HepG2 (cell line): ENCODE data around the gene PLEKHA3. TPM values are rescaled to one million over a fixed set of nuclear protein-coding genes. Genes with fewer than 3 reads are reported as not detected.

Experiments used
- FOSL2 ChIP-seq: sonication (generic); formaldehyde crosslinking; IDR thresholded peaks from 2 replicates; pipeline ENCODE4 v1.4.0; 2020; ENCODE audit warnings: missing genetic modification reagents
- FOXA3 ChIP-seq: IDR thresholded peaks from 2 replicates; pipeline ENCODE4 v1.6.1; 2016; ENCODE audit warnings: missing genetic modification reagents, missing compliant biosample characterization
- HCFC1 ChIP-seq: fragments of 150-350 bp; IDR thresholded peaks from 2 replicates; pipeline ENCODE4 v1.6.1; 2014; ENCODE audit warnings: low read depth, low read length
- HDAC6 ChIP-seq: fragments of 200-600 bp; sonication (generic); IDR thresholded peaks from 2 replicates; pipeline ENCODE4 v1.7.0; 2017; ENCODE audit warnings: mild to moderate bottlenecking, antibody characterized with exemption, low read length, low read depth
- KAT2B ChIP-seq: fragments of 150-350 bp; IDR thresholded peaks from 2 replicates; pipeline ENCODE4 v1.6.1; 2014; ENCODE audit warnings: low read depth, low read length, borderline replicate concordance
- MIXL1 ChIP-seq: IDR thresholded peaks from 2 replicates; pipeline ENCODE4 v1.6.1; 2016
- PRMT3 ChIP-seq: sonication (generic); formaldehyde crosslinking; IDR thresholded peaks from 2 replicates; pipeline ENCODE4 v1.8.1; 2022; ENCODE audit warnings: low read depth, mild to moderate bottlenecking, moderate library complexity, missing genetic modification reagents, borderline replicate concordance
- RXRB ChIP-seq: IDR thresholded peaks from 2 replicates; pipeline ENCODE4 v1.6.1; 2016; ENCODE audit warnings: borderline replicate concordance, missing genetic modification reagents, missing compliant biosample characterization
- SP140L ChIP-seq: sonication (generic); formaldehyde crosslinking; IDR thresholded peaks from 2 replicates; pipeline ENCODE4 v1.4.0; 2020; ENCODE audit warnings: missing genetic modification reagents, borderline replicate concordance
- XBP1 ChIP-seq: sonication (generic); formaldehyde crosslinking; IDR thresholded peaks from 2 replicates; pipeline ENCODE4 v1.5.0; 2020; ENCODE audit warnings: missing genetic modification reagents
- ZBTB37 ChIP-seq: sonication (generic); formaldehyde crosslinking; IDR thresholded peaks from 2 replicates; pipeline ENCODE4 v1.4.0; 2020; ENCODE audit warnings: mild to moderate bottlenecking, missing genetic modification reagents
- ZFP41 ChIP-seq: sonication (generic); formaldehyde crosslinking; IDR thresholded peaks from 2 replicates; pipeline ENCODE4 v1.4.0; 2020; ENCODE audit warnings: mild to moderate bottlenecking, missing genetic modification reagents, borderline replicate concordance
- ZNF235 ChIP-seq: sonication (generic); formaldehyde crosslinking; IDR thresholded peaks from 2 replicates; pipeline ENCODE4 v1.8.1; 2023; ENCODE audit warnings: mild to moderate bottlenecking, missing genetic modification reagents, borderline replicate concordance
- ZNF274 ChIP-seq: sonication (generic); formaldehyde crosslinking; IDR thresholded peaks from 2 replicates; pipeline ENCODE4 v1.5.1; 2020; ENCODE audit warnings: mild to moderate bottlenecking, missing genetic modification reagents
- ZNF556 ChIP-seq: sonication (generic); formaldehyde crosslinking; IDR thresholded peaks from 2 replicates; pipeline ENCODE4 v1.4.0; 2020; ENCODE audit warnings: mild to moderate bottlenecking, missing genetic modification reagents, borderline replicate concordance
- ZNF660 ChIP-seq: sonication (generic); formaldehyde crosslinking; IDR thresholded peaks from 2 replicates; pipeline ENCODE4 v1.5.1; 2020; ENCODE audit warnings: mild to moderate bottlenecking, low read depth, missing genetic modification reagents, borderline replicate concordance
- ZNF709 ChIP-seq: sonication (generic); formaldehyde crosslinking; IDR thresholded peaks from 2 replicates; pipeline ENCODE4 v1.5.0; 2020; ENCODE audit warnings: mild to moderate bottlenecking, missing genetic modification reagents
- ZSCAN30 ChIP-seq: sonication (generic); formaldehyde crosslinking; IDR thresholded peaks from 2 replicates; pipeline ENCODE4 v1.5.0; 2020; ENCODE audit warnings: mild to moderate bottlenecking, missing genetic modification reagents
- polyA plus RNA-seq, 8 experiments: library from polyadenylated mRNA; depleted of rRNA in 3 of 8; stranded (reverse) in 7 of 8; unstranded in 1 of 8; fragments of >200 nt; fragmentation: Illumina TruSeq in 4 of 8; extraction: Trizol in 4 of 8; gene quantifications; 2 replicates each; pipeline versions ENCODE4 v1.2.1 to v1.2.3, GENCODE V29; 2011 to 2016; ENCODE audit warnings: low read depth in 4 of 8, missing spikeins in 1 of 8, mixed read lengths in 1 of 8; ENCODE audit not compliant: insufficient read depth in 1 of 8
- total RNA-seq, 5 experiments: library from RNA; depleted of rRNA; stranded (reverse); fragments of >200 nt; fragmentation: Illumina TruSeq; extraction: Trizol; gene quantifications; 2 replicates each; pipeline ENCODE4 v1.2.3, GENCODE V29; 2016; ENCODE audit warnings: low read depth in 1 of 5
- TF ChIP-seq, protein P1 (sequence below): sonication (generic); formaldehyde crosslinking; IDR thresholded peaks from 2 replicates; pipeline ENCODE4 v1.4.0; 2020; ENCODE audit warnings: missing genetic modification reagents
- TF ChIP-seq, protein P2 (sequence below): sonication (generic); formaldehyde crosslinking; IDR thresholded peaks from 2 replicates; pipeline ENCODE4 v1.5.0; 2020; ENCODE audit warnings: mild to moderate bottlenecking, missing genetic modification reagents
- TF ChIP-seq, protein P3 (sequence below): sonication (generic); formaldehyde crosslinking; IDR thresholded peaks from 2 replicates; pipeline ENCODE4 v1.4.0; 2020; ENCODE audit warnings: missing genetic modification reagents, borderline replicate concordance

PLEKHA3 gene
- total and polyA plus RNA-seq, 2 of the 13 experiments (the other 11 are each of a cell fraction or from before 2014, with no cell fraction given) = 11.7 to 23.1 TPM

DNA sequence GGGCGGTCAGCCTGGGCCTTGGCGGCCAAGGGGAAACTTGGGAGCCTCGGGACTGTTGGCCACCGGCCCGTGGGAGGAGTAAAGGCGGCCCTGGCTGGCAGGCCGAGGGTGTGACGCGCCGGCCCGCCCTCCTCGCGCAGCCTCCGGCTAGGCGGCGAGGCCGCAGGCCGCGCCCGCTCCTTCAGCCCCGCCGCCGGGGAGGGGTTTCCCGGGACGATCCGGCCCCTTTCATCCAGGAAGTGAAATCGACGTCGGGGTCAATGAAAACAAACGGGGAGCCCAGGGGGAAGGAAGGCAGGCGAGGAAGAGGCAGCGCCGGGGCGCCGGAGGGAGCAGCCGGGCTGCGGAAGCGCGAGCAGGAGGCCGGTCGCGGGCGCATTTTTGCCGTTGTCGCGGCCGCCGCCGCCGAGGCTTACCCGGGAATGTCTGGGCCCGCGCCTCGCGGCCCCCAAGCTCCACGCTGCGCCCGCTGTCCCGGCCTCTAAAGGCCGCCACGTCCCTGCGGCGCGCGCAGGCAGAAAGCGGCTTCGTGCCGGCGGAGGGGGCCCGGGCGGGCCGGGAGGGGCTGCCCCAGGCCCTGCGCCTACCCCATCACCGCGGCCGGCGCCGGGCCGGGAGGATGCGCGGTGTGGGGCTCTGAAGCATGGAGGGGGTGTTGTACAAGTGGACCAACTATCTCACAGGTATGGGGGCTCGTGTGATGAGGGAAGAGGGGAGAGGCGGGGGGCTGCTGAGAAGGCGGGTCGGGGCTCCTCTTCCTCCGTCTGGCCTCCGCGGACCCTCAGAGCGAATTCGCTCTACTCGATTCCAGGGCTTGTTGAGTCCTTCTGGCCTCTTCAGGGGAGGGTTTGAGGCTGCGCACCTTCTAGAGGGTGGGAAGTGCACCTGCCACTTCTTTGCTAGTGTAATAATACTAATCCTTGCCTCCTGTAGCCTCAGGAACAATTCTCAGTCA, at the start of gene PLEKHA3 (continued):
- TF ChIP-seq FOXA3 (peak; percentile 61), KAT2B (no peak), ZNF556 (CRISPR knock-in tag) (no peak), ZNF660 (CRISPR knock-in tag) (no peak), FOSL2 (peak; percentile 37), PRMT3 (CRISPR knock-in tag) (no peak), ZNF709 (CRISPR knock-in tag) (peak; percentile 97), ZBTB37 (no peak), ZSCAN30 (CRISPR knock-in tag) (no peak), ZFP41 (CRISPR knock-in tag) (0 out of 2 replicates have a peak, but pooled peaks have one; percentile 26), HDAC6 (no peak), MIXL1 (CRISPR knock-in tag) (no peak), SP140L (CRISPR knock-in tag) (no peak), HCFC1 (0 out of 2 replicates have a peak, but pooled peaks have one; percentile 1), ZNF235 (peak; percentile 77; the same call in 1 of the 2 replicates), XBP1 (no peak), ZNF274 (CRISPR knock-in tag) (no peak), RXRB (CRISPR knock-in tag) (peak; percentile 47; the same call in 1 of the 2 replicates)
- TF ChIP-seq, protein P1, sequence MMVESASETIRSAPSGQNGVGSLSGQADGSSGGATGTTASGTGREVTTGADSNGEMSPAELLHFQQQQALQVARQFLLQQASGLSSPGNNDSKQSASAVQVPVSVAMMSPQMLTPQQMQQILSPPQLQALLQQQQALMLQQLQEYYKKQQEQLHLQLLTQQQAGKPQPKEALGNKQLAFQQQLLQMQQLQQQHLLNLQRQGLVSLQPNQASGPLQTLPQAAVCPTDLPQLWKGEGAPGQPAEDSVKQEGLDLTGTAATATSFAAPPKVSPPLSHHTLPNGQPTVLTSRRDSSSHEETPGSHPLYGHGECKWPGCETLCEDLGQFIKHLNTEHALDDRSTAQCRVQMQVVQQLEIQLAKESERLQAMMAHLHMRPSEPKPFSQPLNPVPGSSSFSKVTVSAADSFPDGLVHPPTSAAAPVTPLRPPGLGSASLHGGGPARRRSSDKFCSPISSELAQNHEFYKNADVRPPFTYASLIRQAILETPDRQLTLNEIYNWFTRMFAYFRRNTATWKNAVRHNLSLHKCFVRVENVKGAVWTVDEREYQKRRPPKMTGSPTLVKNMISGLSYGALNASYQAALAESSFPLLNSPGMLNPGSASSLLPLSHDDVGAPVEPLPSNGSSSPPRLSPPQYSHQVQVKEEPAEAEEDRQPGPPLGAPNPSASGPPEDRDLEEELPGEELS = peak; percentile 28; the same call in 1 of the 2 replicates
- TF ChIP-seq, protein P2, sequence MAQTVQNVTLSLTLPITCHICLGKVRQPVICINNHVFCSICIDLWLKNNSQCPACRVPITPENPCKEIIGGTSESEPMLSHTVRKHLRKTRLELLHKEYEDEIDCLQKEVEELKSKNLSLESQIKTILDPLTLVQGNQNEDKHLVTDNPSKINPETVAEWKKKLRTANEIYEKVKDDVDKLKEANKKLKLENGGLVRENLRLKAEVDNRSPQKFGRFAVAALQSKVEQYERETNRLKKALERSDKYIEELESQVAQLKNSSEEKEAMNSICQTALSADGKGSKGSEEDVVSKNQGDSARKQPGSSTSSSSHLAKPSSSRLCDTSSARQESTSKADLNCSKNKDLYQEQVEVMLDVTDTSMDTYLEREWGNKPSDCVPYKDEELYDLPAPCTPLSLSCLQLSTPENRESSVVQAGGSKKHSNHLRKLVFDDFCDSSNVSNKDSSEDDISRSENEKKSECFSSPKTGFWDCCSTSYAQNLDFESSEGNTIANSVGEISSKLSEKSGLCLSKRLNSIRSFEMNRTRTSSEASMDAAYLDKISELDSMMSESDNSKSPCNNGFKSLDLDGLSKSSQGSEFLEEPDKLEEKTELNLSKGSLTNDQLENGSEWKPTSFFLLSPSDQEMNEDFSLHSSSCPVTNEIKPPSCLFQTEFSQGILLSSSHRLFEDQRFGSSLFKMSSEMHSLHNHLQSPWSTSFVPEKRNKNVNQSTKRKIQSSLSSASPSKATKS (CRISPR knock-in tag) = no peak
- TF ChIP-seq, protein P3, sequence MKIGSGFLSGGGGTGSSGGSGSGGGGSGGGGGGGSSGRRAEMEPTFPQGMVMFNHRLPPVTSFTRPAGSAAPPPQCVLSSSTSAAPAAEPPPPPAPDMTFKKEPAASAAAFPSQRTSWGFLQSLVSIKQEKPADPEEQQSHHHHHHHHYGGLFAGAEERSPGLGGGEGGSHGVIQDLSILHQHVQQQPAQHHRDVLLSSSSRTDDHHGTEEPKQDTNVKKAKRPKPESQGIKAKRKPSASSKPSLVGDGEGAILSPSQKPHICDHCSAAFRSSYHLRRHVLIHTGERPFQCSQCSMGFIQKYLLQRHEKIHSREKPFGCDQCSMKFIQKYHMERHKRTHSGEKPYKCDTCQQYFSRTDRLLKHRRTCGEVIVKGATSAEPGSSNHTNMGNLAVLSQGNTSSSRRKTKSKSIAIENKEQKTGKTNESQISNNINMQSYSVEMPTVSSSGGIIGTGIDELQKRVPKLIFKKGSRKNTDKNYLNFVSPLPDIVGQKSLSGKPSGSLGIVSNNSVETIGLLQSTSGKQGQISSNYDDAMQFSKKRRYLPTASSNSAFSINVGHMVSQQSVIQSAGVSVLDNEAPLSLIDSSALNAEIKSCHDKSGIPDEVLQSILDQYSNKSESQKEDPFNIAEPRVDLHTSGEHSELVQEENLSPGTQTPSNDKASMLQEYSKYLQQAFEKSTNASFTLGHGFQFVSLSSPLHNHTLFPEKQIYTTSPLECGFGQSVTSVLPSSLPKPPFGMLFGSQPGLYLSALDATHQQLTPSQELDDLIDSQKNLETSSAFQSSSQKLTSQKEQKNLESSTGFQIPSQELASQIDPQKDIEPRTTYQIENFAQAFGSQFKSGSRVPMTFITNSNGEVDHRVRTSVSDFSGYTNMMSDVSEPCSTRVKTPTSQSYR = no peak; the same call in 1 of the 2 replicates
